ENCODE results near the gene MAST4.

Gene MAST4

DNA sequence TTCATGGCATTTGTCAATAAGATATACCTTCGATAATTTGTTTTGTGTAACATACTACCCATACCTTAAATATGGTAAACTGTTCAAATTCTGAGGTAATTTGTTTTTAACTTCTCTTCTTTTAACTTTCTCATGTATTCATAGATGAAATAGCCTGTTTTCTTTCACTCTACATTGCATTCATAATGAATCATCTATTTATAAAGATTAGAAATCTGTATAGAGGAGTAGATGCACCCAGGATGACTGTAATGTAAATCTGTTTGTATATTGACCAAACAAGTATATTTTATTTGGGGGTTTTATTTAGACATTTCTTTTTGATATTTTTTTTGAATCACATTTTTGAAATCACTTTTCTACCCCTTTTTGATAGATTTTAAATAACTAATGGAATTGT lies 455.8 kb downstream of the MAST4 start:
- POLR2A ChIA-PET = no interaction called here
- Histone ChIP-seq H3K4me3 (ENCODE audit: low read depth, low read length) (no peak overlapping the region), H3K27ac (ENCODE audit: extremely low read depth, low read depth, low read length) (no peak overlapping the region), H3K9me3 (ENCODE audit: control insufficient read depth, insufficient read depth, low read depth, low read length) (no peaks in the 10 kb centered on the region), H3K4me1 (ENCODE audit: control insufficient read depth, insufficient read depth, low read length) (no peaks in the 10 kb centered on the region), H3K36me3 (ENCODE audit: control insufficient read depth in 2 of 2, insufficient read depth in 1 of 2, low read length in 2 of 2) (no peaks in the 10 kb centered on the region)
- CTCF ChIA-PET = interaction anchor here (1.1 kb wide), 1 partner anchor 9 kb away, joined by 4 read pairs; no protein-coding TSS in a partner anchor
- TF ChIP-seq GLI4 (tag by site-specific recombination; IDR thresholded peaks at IDR 0.05) (no peak), ZNF416 (tag by site-specific recombination; IDR thresholded peaks at IDR 0.05) (no peak), ZFP41 (tag by site-specific recombination; IDR thresholded peaks at IDR 0.05; ENCODE audit: borderline replicate concordance) (no peak), ZNF404 (tag by site-specific recombination; IDR thresholded peaks at IDR 0.05) (no peak), BCL11B (tag by site-specific recombination; IDR thresholded peaks at IDR 0.05; ENCODE audit: low read depth) (no peak), KLF10 (tag by site-specific recombination; IDR thresholded peaks at IDR 0.05) (no peak), ZNF837 (tag by site-specific recombination; IDR thresholded peaks at IDR 0.05) (no peak), ZNF544 (tag by site-specific recombination; IDR thresholded peaks at IDR 0.05) (no peak), ZBTB1 (tag by site-specific recombination; IDR thresholded peaks at IDR 0.05) (no peak), ZNF747 (tag by site-specific recombination; IDR thresholded peaks at IDR 0.05) (no peak), ZNF791 (tag by site-specific recombination; IDR thresholded peaks at IDR 0.05) (no peak), ZNF184 (tag by site-specific recombination; IDR thresholded peaks at IDR 0.05) (no peak), SCRT1 (tag by site-specific recombination; IDR thresholded peaks at IDR 0.05; ENCODE audit: borderline replicate concordance) (no peak), ZNF610 (tag by site-specific recombination; IDR thresholded peaks at IDR 0.05; ENCODE audit: borderline replicate concordance) (no peak), GLIS1 (tag by site-specific recombination; IDR thresholded peaks at IDR 0.05) (no peak), KLF8 (tag by site-specific recombination; IDR thresholded peaks at IDR 0.05) (no peak)
- TF ChIP-seq, protein P1, sequence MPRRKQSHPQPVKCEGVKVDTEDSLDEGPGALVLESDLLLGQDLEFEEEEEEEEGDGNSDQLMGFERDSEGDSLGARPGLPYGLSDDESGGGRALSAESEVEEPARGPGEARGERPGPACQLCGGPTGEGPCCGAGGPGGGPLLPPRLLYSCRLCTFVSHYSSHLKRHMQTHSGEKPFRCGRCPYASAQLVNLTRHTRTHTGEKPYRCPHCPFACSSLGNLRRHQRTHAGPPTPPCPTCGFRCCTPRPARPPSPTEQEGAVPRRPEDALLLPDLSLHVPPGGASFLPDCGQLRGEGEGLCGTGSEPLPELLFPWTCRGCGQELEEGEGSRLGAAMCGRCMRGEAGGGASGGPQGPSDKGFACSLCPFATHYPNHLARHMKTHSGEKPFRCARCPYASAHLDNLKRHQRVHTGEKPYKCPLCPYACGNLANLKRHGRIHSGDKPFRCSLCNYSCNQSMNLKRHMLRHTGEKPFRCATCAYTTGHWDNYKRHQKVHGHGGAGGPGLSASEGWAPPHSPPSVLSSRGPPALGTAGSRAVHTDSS (tag by site-specific recombination; IDR thresholded peaks at IDR 0.05) = no peak
- TF ChIP-seq, protein P2, sequence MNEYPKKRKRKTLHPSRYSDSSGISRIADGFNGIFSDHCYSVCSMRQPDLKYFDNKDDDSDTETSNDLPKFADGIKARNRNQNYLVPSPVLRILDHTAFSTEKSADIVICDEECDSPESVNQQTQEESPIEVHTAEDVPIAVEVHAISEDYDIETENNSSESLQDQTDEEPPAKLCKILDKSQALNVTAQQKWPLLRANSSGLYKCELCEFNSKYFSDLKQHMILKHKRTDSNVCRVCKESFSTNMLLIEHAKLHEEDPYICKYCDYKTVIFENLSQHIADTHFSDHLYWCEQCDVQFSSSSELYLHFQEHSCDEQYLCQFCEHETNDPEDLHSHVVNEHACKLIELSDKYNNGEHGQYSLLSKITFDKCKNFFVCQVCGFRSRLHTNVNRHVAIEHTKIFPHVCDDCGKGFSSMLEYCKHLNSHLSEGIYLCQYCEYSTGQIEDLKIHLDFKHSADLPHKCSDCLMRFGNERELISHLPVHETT (tag by site-specific recombination; IDR thresholded peaks at IDR 0.05) = no peak
- TF ChIP-seq, protein P3, sequence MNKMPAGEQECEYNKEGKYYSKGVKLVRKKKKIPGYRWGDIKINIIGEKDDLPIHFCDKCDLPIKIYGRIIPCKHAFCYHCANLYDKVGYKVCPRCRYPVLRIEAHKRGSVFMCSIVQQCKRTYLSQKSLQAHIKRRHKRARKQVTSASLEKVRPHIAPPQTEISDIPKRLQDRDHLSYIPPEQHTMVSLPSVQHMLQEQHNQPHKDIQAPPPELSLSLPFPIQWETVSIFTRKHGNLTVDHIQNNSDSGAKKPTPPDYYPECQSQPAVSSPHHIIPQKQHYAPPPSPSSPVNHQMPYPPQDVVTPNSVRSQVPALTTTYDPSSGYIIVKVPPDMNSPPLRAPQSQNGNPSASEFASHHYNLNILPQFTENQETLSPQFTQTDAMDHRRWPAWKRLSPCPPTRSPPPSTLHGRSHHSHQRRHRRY (tag by site-specific recombination; IDR thresholded peaks at IDR 0.05) = no peak
- TF ChIP-seq, protein P4, sequence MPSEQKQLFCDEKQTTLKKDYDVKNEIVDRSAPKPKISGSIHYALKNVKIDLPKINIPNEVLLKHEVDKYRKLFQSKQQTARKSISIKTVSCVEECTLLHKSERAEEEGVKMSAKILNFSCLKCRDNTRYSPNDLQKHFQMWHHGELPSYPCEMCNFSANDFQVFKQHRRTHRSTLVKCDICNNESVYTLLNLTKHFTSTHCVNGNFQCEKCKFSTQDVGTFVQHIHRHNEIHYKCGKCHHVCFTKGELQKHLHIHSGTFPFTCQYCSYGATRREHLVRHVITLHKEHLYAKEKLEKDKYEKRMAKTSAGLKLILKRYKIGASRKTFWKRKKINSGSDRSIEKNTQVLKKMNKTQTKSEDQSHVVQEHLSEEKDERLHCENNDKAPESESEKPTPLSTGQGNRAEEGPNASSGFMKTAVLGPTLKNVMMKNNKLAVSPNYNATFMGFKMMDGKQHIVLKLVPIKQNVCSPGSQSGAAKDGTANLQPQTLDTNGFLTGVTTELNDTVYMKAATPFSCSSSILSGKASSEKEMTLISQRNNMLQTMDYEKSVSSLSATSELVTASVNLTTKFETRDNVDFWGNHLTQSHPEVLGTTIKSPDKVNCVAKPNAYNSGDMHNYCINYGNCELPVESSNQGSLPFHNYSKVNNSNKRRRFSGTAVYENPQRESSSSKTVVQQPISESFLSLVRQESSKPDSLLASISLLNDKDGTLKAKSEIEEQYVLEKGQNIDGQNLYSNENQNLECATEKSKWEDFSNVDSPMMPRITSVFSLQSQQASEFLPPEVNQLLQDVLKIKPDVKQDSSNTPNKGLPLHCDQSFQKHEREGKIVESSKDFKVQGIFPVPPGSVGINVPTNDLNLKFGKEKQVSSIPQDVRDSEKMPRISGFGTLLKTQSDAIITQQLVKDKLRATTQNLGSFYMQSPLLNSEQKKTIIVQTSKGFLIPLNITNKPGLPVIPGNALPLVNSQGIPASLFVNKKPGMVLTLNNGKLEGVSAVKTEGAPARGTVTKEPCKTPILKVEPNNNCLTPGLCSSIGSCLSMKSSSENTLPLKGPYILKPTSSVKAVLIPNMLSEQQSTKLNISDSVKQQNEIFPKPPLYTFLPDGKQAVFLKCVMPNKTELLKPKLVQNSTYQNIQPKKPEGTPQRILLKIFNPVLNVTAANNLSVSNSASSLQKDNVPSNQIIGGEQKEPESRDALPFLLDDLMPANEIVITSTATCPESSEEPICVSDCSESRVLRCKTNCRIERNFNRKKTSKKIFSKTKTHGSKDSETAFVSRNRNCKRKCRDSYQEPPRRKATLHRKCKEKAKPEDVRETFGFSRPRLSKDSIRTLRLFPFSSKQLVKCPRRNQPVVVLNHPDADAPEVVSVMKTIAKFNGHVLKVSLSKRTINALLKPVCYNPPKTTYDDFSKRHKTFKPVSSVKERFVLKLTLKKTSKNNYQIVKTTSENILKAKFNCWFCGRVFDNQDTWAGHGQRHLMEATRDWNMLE (tag by site-specific recombination; conservative IDR thresholded peaks at IDR 0.05; ENCODE audit: low read depth) = no peak
